Midbrain (tissue), 1 donor: ENCODE measurements around the gene URB1.
A peak's percentile ranks its signal among the peaks of the same experiment; 100 is the strongest.
"Not testable (repeated sequence)": the region's sequence is repeated elsewhere in the genome, so short reads cannot be mapped to it uniquely, and the experiment has no call there.

Experiments used
- DNase-seq: peaks from one replicate; lab custom pipeline; 2025; lab: John Stamatoyannopoulos, UW

URB1 gene

DNA sequence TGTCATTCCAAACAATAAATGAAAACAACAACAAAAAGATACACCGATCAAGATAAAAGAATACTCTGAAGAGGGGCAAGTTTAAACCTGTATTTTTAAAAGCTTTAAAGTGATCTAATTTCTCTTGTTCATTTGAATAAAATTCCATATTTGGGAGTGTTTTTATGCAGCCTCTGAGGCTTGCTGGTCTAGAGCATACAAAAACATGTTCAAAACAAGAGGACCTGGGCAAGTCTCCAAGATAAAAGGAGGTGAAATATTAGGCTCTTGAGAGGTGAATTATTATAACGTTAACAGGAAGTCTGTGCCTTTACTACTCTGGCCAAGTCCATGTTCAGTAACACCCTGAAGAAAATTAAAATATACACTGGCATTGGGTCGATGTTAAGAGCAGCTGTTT is 20.1 kb downstream of the URB1 start:
- DNase-seq, result no peak

GRCh38 chr21:32371913-32372314 is 20.9 kb downstream of the URB1 start:
- no peak for DNase-seq

DNA sequence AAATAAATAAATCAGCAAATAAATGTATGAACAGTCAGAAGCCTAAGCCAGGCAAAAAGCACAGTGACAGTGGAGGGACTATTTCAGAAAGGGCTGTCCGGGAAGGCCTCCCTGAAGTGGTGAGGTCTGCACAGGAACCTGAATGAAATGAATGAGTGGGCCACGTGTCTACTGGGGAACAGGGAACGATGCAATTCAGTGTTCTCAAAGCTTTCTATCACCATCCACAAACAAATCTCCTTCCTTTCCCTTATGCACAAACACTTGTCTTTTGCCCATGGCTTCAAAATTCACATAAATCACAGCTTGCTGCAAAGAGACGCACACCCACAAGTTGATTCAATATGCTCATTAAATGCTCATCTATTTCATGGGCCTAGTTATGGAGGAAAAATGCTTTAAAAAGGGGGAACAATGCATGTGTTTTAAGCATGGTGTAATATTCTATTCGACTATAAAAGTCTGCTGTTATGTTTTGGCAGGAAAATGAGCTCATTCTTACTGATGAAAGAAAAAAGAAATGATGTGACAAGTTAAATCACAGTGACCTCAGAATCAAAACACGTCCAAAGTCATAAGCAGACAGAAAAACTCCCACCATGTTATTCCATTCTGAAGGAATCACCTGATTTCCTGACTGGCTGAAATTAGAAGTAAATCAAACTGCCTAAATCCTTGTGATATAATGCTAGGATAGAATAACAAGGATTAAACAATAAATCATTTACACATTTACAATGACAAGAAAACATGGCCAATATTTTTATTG is 21.6 kb downstream of the URB1 start:
- DNase-seq, result no peak

DNA sequence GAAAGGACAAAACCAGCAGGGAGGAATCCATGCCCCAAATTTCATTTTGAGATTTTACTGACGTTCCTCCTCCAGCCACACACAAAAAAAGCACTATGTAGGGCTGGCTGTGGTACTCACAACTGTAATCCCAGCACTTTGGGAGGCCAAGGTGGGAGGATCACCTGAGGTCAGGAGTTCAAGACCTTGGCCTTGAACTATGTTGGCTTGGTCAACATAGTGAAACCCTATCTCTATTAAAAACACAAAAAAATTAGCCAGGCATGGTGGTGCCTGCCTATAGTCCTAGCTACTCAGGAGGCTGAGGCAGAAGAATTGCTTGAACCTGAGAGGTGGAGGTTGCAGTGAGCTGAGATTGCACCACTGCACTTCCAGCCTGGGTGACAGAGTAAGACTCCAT is 23.9 kb downstream of the URB1 start:
- not testable (repeated sequence) for DNase-seq

DNA sequence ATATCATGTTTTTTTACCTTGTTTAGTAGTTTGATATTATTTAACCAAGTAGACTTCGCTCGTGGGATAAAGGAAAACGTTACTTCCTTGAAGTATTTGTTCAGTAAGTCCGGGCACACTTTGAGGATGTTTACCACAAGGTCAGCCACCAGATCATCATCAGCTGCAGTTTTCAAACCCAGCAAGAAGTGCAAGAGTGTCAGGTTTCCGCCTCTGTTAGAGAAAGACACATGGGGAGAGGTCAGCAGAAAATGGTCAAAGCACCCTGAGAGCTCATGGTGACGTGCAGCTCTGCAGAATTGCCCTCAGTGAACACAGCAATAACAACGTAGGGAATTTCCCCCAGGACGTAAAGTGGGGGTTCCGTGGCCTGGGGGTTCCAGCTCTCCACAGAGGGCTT is 24.4 kb downstream of the URB1 start:
- DNase-seq, result no peak

DNA sequence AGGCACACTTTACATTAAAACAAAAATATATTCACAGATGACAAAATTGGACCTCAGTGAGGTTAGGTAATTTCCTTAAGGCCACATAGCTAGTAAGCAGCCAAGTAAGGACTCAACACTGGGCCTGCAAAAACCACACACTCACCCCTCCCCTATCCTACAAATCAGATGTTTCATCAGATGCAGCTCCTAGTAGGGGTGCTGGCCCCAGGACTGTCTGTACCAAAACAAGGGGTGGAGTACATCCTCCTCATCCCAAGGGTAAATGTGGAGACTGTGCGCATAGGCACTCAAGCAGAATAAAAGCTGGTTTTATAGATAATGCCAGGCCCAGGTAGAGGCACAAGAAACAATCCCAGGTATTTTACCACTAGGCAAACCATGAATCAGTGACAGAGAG is 25.7 kb downstream of the URB1 start:
- no peak for DNase-seq

GRCh38 chr21:32366191-32366590 is 26.6 kb downstream of the URB1 start:
- no peak for DNase-seq

DNA sequence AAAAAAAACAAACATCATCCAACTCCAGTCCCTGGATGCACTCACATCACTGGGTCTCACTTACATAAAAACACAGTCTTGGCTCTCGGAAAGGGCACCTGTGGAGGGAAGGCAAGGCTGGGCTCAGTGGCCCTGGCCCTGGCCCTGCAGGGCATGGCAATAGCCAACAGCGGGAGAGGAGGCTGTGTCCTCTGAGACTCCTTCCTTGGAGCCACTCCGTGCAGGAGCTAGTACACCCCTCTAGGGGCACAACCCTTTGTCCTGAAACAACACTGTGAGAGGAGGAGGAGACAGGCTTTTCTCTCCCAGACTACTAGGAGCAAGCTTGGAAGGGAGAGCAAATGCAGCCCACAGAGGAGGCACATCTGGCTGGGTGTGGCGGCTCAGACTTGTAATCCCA is 28.0 kb downstream of the URB1 start:
- no peak for DNase-seq

- peak; percentile 19 for DNase-seq
These were observed 28.4 kb downstream of the URB1 start for GRCh38 chr21:32364387-32364786.

DNA sequence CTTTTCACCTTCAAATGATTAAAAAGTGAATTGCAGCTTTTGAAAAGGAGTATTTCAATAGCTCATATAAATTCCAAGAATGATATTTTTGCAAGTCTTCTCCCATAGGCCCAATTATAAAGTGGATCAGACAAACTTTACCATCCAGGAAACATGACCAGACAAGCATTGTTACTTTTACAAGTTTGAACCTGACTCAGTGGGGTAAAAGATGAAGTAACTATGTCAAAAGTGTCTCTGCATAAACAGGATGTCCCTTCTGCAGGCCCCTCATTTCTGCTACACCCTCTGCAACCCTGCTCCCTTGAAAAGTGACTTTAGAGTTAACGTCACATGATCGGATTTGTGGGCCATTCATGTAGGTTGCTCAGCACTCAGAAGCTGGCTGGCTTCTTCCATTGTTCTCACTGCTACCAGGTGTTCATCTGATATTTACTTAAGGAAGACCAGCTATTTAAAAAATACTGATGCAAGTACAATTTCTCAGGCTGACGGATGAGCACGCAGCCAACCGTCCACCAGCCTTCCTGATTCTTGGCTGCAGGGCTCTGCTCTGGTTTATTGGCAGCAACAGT is 32.3 kb downstream of the URB1 start:
- no peak for DNase-seq

DNA sequence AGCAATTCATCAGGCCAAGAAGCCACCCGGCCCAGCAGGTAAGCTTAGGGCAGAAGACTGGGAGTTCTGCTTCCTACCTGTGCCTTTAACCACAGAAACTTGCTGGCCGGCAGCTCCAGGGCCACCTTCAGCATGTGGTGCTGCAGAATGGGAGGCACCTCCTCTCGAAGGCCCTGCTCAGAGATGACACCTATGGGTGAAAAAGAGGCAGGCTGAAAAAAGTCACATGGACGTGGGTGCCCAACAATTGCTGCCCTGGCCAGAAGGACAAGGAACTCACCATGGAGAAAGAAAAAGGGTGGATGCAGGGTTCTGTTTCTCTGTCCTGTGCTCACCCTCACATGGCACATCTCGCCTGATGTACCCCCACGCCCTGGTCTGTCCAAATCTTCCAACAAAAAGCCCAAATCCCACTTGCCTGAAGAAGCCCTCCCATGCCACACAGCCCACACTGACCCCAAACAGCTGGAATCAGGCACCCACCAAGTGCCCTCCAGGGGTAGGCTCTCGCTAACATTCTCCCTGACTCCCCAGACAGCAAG is 33.0 kb downstream of the URB1 start:
- DNase-seq, result no peak

GRCh38 chr21:32356874-32357395 is 35.9 kb downstream of the URB1 start:
- no peak for DNase-seq

GRCh38 chr21:32353002-32353711 is 39.7 kb downstream of the URB1 start:
- no peak for DNase-seq

- no peak for DNase-seq
These were observed 40.3 kb downstream of the URB1 start for GRCh38 chr21:32352526-32352925.

GRCh38 chr21:32351428-32351827 is 41.4 kb downstream of the URB1 start:
- no peak for DNase-seq

- DNase-seq, result no peak
These were observed 41.8 kb downstream of the URB1 start for GRCh38 chr21:32350981-32351380.

- no peak for DNase-seq
These were observed 42.4 kb downstream of the URB1 start for GRCh38 chr21:32350211-32350980.

DNA sequence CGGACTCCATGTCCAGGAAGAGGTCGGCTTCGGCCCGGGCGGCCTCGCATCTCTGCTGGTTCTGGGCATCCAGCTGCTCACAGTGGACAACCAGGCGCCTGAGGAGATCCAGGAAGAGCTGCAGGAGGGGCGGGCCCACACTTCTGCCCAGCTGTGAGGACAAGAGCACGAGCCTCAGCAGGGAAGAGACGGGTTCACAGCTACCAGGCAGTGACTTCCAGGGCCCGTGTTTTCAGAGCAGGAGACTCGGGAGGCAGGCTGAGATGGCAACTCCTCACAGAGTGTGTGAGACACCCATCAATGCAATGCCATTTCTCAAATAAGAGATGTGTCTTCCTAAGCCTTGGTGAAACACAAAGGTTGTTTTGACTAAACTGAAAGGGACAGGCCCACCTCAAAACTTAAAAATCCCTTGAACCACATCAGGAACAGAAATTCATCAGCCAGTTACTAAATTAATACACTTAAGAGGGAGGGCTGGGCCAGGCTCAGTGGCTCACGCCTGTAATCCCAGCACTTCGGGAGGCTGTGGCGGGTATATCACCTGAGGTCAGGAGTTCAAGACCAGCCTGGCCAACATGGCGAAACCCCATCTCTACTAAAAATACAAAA is 43.4 kb downstream of the URB1 start:
- DNase-seq, result no peak

GRCh38 chr21:32348604-32349332 is 44.0 kb downstream of the URB1 start:
- no peak for DNase-seq

DNA sequence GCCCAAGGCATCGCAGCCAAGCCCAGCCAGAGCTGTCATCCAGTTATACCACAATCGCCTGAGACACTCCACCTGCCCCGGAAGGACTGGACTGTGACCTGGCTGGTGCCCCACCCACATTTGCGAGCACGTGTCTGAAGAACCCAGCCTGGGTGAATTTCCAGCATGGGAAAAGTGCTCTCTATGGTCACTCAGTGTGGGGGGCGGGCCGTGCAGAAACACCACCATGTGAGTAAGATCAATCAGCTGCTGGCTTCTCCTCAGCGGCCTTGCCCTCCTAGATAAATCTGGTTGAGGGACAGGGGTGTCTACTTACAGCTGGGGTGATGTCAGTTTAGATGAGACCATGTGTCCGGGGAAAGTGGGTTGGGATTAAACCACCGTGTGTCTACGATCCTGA is 44.8 kb downstream of the URB1 start:
- DNase-seq, result no peak

- no peak for DNase-seq
These were observed 45.5 kb downstream of the URB1 start for GRCh38 chr21:32347351-32347750.
